Stimulated activated effector memory CD8-positive, alpha-beta T cell treated with anti-CD3 and anti-CD28 coated beads, Interleukin-12 subunit alpha, Interleukin-12 subunit beta, amount 100 ng/mL, for 72 hours (primary cell): ENCODE data around the gene YWHAG.
A peak's percentile ranks its signal among the peaks of the same experiment; 100 is the strongest.

ENCODE experiments used
- ATAC-seq: fragments of 150-1000 bp; cut with Tn5 transposase; 2 replicates; pipeline ENCODE4 v1.10.0; 2021
- DNase-seq, 2 donors: peaks; one replicate each; pipeline ENCODE4 v3.0.0; 2021 to 2022; ENCODE audit warnings: low spot score in 2 of 2
- H3K27ac Mint-ChIP-seq: one replicate; pipeline ENCODE4 v1.8.0; 2022; ENCODE audit warnings: mild to moderate bottlenecking, mixed read lengths
- H3K36me3 Mint-ChIP-seq: one replicate; pipeline ENCODE4 v1.8.0; 2022; ENCODE audit warnings: mild to moderate bottlenecking, mixed read lengths
- H3K4me1 Mint-ChIP-seq: one replicate; pipeline ENCODE4 v1.8.0; 2022; ENCODE audit warnings: mixed read lengths
- H3K4me3 Mint-ChIP-seq: one replicate; pipeline ENCODE4 v1.8.0; 2022; ENCODE audit warnings: mild to moderate bottlenecking, mixed read lengths
- H3K9me3 Mint-ChIP-seq: one replicate; pipeline ENCODE4 v1.8.0; 2022; ENCODE audit warnings: mixed read lengths

Gene YWHAG

GRCh38 chr7:76286842-76287403, 71.9 kb downstream of the YWHAG start:
- H3K4me3 Mint-ChIP-seq: no peak overlapping the region
- H3K4me1 Mint-ChIP-seq: peaks cover 20% of the 10 kb centered on the region
- H3K9me3 Mint-ChIP-seq: no peaks in the 10 kb centered on the region
- H3K27ac Mint-ChIP-seq: no peak overlapping the region
- ATAC-seq: no peak
- DNase-seq: no peak
- H3K36me3 Mint-ChIP-seq: no peaks in the 10 kb centered on the region

- no peaks in the 10 kb centered on the region for H3K9me3 Mint-ChIP-seq
- H3K4me3 Mint-ChIP-seq: no peak overlapping the region
- H3K27ac Mint-ChIP-seq: no peak overlapping the region
- ATAC-seq (no peak), DNase-seq (no peak)
- peaks cover 19% of the 10 kb centered on the region for H3K4me1 Mint-ChIP-seq
- H3K36me3 Mint-ChIP-seq: no peaks in the 10 kb centered on the region
Measured at GRCh38 chr7:76285604-76286374, 73.0 kb downstream of the YWHAG start.

- no peak for ATAC-seq
Measured at GRCh38 chr7:76283254-76284159, 75.3 kb downstream of the YWHAG start.

GRCh38 chr7:76282344-76283253, 76.2 kb downstream of the YWHAG start:
- peaks cover 23% of the 10 kb centered on the region for H3K4me1 Mint-ChIP-seq
- peak overlapping the region; percentile 73 for H3K4me3 Mint-ChIP-seq
- peak; percentile 6 for ATAC-seq
- DNase-seq: no peak
- no peaks in the 10 kb centered on the region for H3K36me3 Mint-ChIP-seq
- no peak overlapping the region for H3K27ac Mint-ChIP-seq
- no peaks in the 10 kb centered on the region for H3K9me3 Mint-ChIP-seq

More at GRCh38 chr7:76283254-76284159, 75.3 kb downstream of the YWHAG start:
- no peak overlapping the region for H3K27ac Mint-ChIP-seq
- no peaks in the 10 kb centered on the region for H3K36me3 Mint-ChIP-seq
- DNase-seq: no peak
- H3K4me1 Mint-ChIP-seq: peaks cover 23% of the 10 kb centered on the region
- H3K9me3 Mint-ChIP-seq: no peaks in the 10 kb centered on the region
- H3K4me3 Mint-ChIP-seq: peak overlapping the region; percentile 51

DNA sequence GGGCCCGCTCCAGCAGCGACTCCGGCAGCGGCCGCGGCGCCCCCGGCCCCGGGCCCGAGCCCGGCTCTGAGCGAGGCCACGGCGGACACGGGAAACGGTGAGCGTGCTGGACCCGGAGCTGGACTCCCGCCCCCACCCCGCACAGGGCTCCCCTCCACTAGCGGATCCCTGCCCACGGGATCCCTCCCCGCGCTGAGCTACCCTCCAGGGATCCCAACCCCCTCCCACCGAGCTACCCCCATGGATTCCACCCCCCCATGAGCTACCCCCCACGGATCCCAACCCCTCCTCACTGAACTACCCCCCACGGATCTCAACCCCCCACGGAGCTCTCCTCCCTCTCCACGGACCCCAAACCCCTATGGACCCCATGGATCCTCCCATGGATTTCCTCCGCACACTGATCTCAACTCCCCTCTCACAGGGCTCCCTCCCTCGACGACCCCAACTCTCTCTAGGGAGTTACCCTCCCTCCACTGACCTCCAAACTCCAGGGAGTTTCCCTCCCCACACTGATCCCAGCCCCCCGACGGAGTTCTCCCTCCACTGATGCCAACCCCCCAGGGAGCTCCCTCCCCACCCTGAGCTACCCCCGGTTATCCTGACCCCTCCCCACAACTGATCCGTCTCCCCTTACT, 77.0 kb downstream of the YWHAG start:
- no peak overlapping the region for H3K27ac Mint-ChIP-seq
- H3K36me3 Mint-ChIP-seq: no peaks in the 10 kb centered on the region
- peaks cover 23% of the 10 kb centered on the region for H3K4me1 Mint-ChIP-seq
- peak overlapping the region; percentile 73 for H3K4me3 Mint-ChIP-seq
- no peak for DNase-seq
- H3K9me3 Mint-ChIP-seq: no peaks in the 10 kb centered on the region
- no peak for ATAC-seq

GRCh38 chr7:76281006-76281705, 77.6 kb downstream of the YWHAG start:
- Mint-ChIP-seq H3K4me1 (peaks cover 23% of the 10 kb centered on the region), H3K27ac (peak overlapping the region; percentile 57), H3K9me3 (no peaks in the 10 kb centered on the region), H3K36me3 (no peaks in the 10 kb centered on the region), H3K4me3 (peak overlapping the region; percentile 73)
- DNase-seq: no peak
- ATAC-seq: peak; percentile 51

- no peak for DNase-seq
- Mint-ChIP-seq H3K36me3 (no peaks in the 10 kb centered on the region), H3K9me3 (no peaks in the 10 kb centered on the region), H3K4me3 (peak overlapping the region; percentile 73), H3K4me1 (peaks cover 23% of the 10 kb centered on the region), H3K27ac (peak overlapping the region; percentile 57)
- no peak for ATAC-seq
Measured at GRCh38 chr7:76280408-76280807, 78.4 kb downstream of the YWHAG start.

DNA sequence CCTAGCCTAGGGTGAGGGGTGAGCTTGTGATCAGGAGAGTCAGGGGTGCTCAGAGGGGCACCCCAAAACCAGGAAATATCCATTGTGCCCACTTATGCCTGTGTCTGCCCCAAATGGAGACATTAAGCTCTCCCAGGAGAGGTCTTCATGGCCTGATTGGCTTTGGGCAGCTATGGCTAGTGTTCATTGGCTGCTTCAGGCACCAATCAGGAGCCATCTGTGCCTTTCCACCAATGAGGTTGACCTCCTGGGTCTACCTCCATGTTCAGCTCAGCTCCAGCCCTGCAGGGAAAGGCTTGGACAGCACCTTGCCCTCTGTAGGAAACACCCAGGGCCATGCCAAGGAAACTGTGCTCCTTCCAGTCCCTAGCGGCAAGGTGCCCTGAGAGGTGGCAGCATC, 80.3 kb downstream of the YWHAG start:
- H3K9me3 Mint-ChIP-seq: no peaks in the 10 kb centered on the region
- no peak overlapping the region for H3K27ac Mint-ChIP-seq
- H3K4me1 Mint-ChIP-seq: peaks cover 25% of the 10 kb centered on the region
- ATAC-seq (no peak), DNase-seq (no peak)
- H3K4me3 Mint-ChIP-seq: no peak overlapping the region
- H3K36me3 Mint-ChIP-seq: no peaks in the 10 kb centered on the region
